GM21825 (cell line): ENCODE measurements around the gene NAPB.
A peak's percentile ranks its signal among the peaks of the same experiment; 100 is the strongest.

Experiments used
- ATAC-seq: cut with Tn5 transposase; IDR thresholded peaks from one replicate; pipeline ENCODE4 v1.9.1; 2021; ENCODE audit warnings: mild to moderate bottlenecking, moderate library complexity; ENCODE audit not compliant: unreplicated experiment

NAPB gene

DNA sequence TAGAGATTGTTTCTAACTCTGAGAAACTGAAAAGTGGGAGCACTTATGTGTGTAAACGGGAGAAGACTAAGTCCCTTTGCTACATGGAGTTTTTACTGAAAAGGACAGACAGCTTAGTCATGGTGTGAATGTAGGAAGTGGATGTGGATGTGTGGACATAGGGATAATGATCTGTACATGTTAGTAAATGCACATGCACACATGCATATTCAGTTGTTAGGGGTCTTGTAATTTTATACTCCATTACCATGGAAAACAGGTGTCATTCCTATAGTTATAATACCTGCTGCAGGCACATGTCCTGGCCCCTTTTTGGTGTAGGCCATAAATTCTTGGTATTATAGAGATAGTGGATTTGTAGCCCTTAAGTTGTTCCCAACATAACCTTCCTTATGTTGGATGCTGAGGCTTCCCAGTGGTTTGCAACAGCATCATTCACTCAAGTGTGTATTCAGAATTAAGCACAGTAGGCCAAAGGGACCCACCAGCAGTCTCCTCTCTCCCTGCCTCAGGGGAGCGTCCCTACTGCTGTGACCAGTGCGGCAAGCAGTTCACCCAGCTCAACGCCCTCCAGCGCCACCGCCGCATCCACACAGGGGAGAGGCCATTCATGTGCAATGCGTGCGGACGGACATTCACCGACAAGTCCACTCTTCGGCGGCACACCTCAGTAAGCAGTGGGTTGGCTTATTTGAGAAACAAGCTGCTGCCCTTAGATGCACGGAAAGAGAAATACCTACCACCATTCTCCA lies 52.0 kb downstream of the NAPB start:
- no peak for ATAC-seq

DNA sequence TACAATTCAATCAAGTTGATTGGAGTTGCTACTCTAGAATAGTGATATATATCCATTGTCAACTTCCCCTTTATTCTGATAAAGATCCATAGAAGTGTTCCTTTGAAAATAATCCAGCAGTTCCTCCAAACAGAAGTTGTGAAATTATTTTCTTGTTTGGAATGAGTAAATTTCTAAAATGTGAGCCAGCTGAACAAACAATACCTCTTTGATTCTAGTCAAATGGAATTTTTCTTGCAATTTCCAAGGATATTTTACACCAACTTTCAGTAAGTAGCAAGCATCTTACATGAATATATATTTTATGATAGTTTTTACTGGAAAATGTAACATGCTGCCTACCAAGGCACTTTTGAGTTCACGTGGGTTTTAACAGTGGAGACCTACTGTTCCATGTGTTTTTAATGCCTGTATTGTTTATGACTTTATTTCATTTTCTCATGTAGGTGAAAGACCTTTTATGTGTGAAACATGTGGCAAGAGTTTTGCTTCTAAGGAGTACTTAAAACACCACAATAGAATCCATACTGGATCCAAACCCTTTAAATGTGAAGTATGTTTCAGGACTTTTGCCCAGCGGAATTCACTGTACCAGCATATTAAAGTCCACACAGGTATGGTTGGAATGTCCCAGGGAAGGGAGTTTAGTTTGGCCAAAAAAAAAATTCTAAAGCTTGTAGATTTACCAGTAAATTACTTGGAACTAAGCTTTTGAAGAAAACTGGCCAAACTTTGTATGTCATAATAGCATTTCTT lies 52.8 kb downstream of the NAPB start:
- ATAC-seq = no peak

DNA sequence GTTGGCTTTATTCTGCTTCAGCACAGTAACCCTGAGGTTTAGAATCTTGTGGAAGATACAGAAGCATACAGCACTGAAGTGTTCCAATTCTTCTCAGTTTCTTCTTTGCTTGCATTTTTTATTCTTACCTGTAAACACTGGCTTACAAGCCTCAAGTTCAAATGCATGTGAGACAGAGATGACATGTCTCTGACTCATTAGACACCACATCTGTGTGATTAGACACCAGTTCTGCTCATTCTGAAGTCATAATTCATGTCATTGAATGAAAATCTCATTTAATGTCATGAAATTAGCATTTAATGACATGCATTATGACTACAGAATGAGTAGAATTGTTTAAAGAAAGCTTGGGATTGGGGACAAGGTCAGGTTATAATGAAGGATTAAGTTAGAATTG lies 53.5 kb downstream of the NAPB start:
- ATAC-seq = no peak

GRCh38 chr20:23366384-23366783 lies 54.9 kb downstream of the NAPB start:
- no peak for ATAC-seq

GRCh38 chr20:23365390-23366165 lies 55.7 kb downstream of the NAPB start:
- no peak for ATAC-seq

DNA sequence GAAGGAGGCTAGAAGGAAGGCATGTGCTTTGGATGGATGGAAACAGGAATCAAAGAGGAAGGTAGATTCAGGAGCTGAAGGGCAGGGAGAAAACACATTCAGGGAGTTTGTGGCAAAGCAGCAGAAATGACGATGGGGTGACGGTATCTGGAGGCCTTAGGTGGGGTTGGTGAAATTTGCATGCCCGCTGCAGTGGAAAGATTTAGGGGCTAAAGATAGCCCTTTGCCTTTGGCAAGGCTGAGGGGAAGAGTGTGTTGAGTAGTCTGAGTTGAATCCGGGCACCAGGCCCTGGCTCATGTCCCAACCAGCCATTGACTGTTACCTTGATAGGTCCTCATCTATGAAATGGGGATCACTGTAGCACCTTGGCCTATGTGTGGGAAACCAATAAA lies 58.0 kb downstream of the NAPB start:
- no peak for ATAC-seq

DNA sequence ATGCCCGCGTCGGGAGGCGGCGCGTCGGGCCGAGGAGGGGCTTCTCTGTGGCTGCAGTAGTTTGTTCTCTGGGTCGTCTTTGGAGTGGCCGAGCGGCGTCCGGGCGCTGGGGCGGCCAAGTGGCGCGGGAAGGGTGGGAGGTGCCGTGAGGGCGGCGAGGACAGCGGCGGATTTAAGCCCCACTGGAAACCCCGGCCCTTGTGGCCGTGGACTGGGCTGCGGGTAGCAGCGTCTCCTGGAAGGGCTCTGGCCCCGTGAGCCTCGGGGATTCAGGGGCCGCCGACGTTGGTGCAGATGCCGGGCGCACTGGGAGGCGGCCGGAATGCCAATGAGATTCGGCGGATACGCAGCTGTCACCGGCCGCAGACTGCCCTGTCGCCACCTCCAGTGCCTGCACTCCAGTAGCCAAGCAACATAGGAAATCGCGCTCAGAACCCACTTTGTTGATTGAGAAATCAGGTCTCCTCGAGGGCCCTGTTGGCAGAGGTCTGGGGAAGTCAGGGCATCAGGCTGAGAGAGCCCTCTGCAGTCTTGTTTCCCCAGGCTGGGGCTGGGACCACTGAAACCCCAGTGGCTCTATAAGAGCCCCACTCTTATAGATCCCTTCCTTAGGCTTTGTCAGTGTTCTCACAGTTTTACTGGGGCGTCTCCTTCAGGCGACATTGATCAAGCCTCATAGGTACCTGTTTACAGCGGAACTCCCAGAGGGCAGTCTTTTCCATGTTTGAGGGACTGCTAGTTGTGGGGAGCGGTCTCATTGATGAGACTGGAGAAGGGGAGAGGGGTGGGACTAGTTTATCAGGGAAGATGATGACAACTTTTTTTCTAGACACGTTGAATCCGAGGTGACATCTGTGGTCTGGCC lies 58.7 kb downstream of the NAPB start:
- ATAC-seq = peak; percentile 5

- peak; percentile 66 for ATAC-seq
Observed at GRCh38 chr20:23361476-23362391, 59.6 kb downstream of the NAPB start, which contains the start of gene GZF1. GZF1 (plus strand) TSS chr20:23362182; CDS start chr20:23364384, 2,202 bp downstream.

DNA sequence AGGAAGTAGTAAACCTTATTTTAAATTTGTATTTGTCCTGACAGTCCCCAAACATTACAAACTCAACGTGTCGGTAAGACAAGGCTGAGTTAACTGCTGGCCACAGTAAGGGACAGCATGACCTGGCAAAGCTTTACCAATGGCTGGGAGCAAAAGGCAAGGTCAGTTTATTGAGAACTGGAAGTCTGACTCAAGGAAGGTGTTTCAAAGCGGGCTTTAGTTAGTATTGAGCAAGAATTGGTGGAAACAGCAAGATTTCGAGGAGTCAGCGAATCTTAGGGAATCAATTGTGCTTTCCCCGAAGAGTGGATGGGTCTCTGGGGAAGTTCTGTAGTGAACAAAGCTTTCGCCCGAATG lies 60.2 kb downstream of the NAPB start:
- no peak for ATAC-seq

- ATAC-seq = no peak
Observed at GRCh38 chr20:23360531-23360930, 60.8 kb downstream of the NAPB start.

- ATAC-seq = no peak
Observed at GRCh38 chr20:23358923-23359593, 62.2 kb downstream of the NAPB start.

DNA sequence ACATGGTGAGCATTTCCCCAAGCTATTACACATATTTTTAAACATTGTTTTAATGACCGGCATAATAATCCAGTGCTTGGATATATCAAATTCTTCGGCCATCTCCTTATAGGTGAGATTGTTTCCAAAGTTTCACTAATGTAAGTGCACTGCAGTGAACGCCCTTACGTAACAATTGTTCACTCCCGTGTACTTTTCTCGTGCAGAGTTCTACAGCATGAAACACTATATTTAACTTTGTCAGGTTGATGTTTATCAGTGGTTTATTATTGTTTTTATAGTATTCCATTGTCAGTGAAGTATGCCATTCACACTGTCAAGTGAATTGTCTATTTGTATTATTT lies 62.8 kb downstream of the NAPB start:
- ATAC-seq = no peak

- ATAC-seq = peak; percentile 69
Observed at GRCh38 chr20:23357767-23358562, 63.3 kb downstream of the NAPB start.

GRCh38 chr20:23356203-23356602 lies 65.1 kb downstream of the NAPB start:
- no peak for ATAC-seq

- ATAC-seq = peak; percentile 16
Observed at GRCh38 chr20:23350904-23351838, 70.1 kb downstream of the NAPB start.

GRCh38 chr20:23350196-23350903 lies 70.9 kb downstream of the NAPB start, which contains the start of gene NXT1:
NXT1 (plus strand) TSS chr20:23350791; CDS start chr20:23354042, 3,251 bp downstream.
- ATAC-seq = peak; percentile 80
